C1 segment of cervical spinal cord (tissue), 14 donors: Measurements from ENCODE around the gene HOXA6.

ENCODE experiments used
- DNase-seq, 14 donors: peaks; one replicate each; lab custom pipeline; 2025; lab: John Stamatoyannopoulos, UW

HOXA6 gene

DNA sequence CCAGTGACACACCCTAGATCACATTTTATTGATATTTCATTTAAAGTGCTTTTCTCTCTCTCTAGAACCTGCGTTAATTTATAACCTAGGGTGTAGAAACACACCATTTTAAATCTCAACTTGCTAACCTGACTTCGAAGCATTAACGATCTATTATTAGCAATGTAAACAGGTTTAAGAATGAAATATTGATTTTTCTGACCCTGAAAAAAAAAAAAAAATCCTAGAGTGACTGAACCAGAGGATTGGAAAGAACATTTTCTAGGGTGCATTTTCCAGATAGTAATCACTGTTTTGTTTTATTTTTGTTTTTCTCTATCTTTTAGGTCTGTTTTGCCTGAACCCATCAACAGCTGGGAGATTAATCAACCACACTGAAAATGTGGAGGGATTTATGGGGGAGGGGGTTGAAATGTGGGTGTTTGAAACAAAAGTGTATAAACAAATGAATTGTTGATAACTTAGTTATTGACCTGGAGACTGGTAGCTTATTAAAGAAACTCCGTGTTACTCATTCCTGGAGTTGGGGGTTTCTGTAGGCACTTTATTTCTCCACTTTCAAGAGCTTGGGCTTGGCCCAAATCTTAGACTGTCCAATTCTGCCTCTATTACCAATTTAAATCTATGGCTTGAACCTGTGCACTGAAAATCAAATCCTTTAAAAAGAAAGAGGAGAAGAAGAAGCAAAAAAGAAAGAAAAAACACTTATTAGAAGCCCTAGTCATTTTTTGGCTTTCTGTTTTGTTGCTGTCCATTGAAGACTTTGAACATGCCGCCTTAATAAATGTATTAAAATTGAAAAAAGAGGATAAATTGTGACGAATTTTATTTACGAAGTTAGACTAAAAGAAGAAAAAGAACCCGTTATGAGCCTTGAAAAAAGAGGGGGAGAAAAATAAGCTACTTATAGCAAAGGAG is 47.9 kb downstream of the HOXA6 start:
- no peak for DNase-seq

DNA sequence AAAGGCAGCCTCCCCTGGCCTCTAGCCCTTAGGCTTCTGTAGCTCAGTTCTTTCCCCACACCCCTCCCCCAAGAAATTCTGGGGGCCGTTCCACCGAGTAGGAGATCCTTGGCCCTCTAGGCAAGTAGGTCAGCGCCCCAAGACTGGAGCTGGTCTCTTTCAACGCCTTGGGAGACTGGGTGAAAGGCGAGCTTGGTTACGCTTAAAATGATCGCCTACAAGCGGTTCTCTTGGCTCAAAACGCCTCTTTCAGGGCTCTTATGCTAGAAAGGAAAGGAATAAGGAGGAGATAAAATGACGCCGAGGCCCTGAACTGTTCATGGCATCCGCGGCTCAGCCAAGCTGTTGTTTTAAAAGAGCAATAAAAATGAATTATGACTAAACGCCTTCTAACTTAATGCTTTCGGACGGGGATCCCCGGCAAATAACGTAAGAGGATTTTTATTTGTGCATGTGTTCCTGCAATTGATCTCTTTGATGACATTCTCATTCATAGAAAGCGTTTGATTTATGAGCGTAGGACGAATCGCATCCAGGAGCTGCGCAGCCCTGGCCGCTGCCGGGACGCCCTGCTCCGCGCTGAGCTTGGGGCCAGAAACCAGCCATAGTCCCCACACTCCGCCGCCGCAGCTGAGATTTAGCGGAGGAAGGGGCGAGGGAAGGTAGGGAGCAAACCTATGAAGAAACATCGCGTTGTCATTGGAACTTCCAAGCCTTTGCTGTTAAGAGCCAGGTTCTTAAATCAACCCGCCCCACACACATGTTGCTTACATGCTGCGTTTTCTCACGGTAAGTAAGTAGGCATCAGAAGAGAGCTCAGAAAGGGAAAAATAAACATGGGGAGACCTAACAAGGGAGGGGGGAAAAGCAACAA is 48.8 kb downstream of the HOXA6 start:
- peak in 4 of 14 donors; percentile 32 to 63 (median 48) for DNase-seq

DNA sequence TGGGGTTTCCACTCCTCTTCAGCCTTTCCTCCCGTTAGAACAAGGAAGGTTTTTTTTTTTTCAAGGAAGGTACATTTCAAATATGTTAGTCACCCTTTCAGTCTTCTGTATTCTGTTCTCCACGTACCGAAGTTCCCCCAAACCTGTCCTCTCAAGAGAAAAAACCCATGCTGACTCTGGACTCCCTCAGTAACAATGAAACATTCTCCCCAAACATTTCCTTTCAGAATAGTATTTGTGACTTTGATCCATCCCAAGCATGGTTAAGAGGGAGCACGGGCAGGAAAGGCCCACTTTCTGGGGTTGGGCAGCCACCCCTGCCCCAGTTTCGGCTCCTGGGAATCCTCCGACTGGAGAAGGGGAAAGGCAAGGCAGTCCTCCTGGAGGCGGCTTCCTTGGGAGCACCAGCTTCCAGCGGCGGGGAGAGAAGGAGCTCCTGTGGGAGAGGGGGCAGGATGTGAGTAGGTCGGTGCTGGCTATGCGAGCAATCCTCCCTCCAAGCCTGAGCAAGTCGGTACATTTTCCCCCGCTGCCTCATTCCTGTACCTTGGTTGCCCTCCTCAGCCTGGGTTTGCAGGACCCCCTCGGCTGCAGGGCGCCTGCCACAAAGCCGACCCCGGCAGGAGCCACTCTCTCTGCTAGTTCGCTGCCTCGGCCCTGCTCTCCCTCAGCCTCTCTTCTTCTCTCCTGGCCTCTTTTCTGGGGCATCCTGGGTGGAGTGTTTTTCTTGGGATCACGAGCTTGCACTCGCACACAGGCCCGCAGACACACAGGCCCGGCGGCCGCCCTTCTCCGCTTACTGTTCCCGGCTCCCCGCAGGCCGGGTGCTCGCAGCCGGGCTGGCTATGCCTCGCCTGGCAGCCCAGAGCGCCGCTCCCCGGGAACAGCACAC is 49.6 kb downstream of the HOXA6 start:
- DNase-seq: no peak

GRCh38 chr7:27096768-27097514 is 50.6 kb downstream of the HOXA6 start:
- DNase-seq: no peak

- peak in 8 of 14 donors; percentile 58 to 85 (median 74) for DNase-seq
Observed at GRCh38 chr7:27095897-27096767, 51.4 kb downstream of the HOXA6 start, which contains the start of gene HOXA1. Gene HOXA1, minus strand, starts transcription at chr7:27096000. Its CDS starts 88 bp downstream, at chr7:27095912.
